IMR-90 (cell line): ENCODE data around the gene CENATAC. TPM values are rescaled to one million over a fixed set of nuclear protein-coding genes. Genes with fewer than 3 reads are reported as not detected.

Experiments
- ATAC-seq: fragments of 200-7000 bp; cut with Tn5 transposase; 2 replicates; pipeline ENCODE4 v1.9.1; 2020; ENCODE audit warnings: low read depth, mild to moderate bottlenecking, moderate library complexity
- BruUV-seq: library from RNA; stranded (reverse); fragments of 400-500 nt; replicated peaks from 2 replicates; lab custom pipeline; 2021; lab: Mats Ljungman, UMichigan
- CTCF ChIA-PET: fragments of 300-600 bp; formaldehyde crosslinking; extraction: SDS; loops from one replicate; lab custom pipeline; 2021; ENCODE audit warnings: antibody characterized with exemption; lab: Yijun Ruan, JAX
- POLR2A ChIA-PET: fragments of 300-600 bp; sonication (Branson Sonifier 250); formaldehyde crosslinking; loops from one replicate; lab custom pipeline; 2022; ENCODE audit warnings: antibody characterized with exemption; ENCODE audit not compliant: unreplicated experiment; lab: Charles Lee
- DNase-seq: peaks from one replicate; pipeline ENCODE4 v3.0.0; 2013
- H2AFZ ChIP-seq: replicated peaks from 2 replicates; pipeline ENCODE3; 2013; ENCODE audit warnings: low read length, mild to moderate bottlenecking; ENCODE audit not compliant: poor library complexity
- H2AK5ac ChIP-seq: 2 replicates; pipeline ENCODE4 v1.6.1; 2013; ENCODE audit warnings: low read depth, low read length, inconsistent platforms
- H2AK9ac ChIP-seq: replicated peaks from 2 replicates; pipeline ENCODE3; 2013; ENCODE audit warnings: mild to moderate bottlenecking, low read depth, low read length, moderate library complexity; ENCODE audit not compliant: poor library complexity
- H2BK120ac ChIP-seq: 2 replicates; pipeline ENCODE4 v1.6.1; 2013; ENCODE audit warnings: low read depth, low read length, inconsistent platforms
- H2BK15ac ChIP-seq: 3 replicates; pipeline ENCODE4 v1.6.1; 2013; ENCODE audit warnings: low read depth, low read length, inconsistent platforms
- H2BK20ac ChIP-seq: 2 replicates; pipeline ENCODE4 v1.6.1; 2013; ENCODE audit warnings: low read depth, mild to moderate bottlenecking, inconsistent platforms, low read length, moderate library complexity
- H2BK5ac ChIP-seq: 2 replicates; pipeline ENCODE4 v1.6.1; 2013; ENCODE audit warnings: mild to moderate bottlenecking, low read depth, low read length, inconsistent platforms; ENCODE audit not compliant: poor library complexity, severe bottlenecking
- H3K14ac ChIP-seq: replicated peaks from 2 replicates; pipeline ENCODE4 v1.6.1; 2013; ENCODE audit warnings: low read depth, low read length, inconsistent platforms
- H3K18ac ChIP-seq: 2 replicates; pipeline ENCODE4 v1.6.1; 2013; ENCODE audit warnings: low read depth, low read length, control low read depth
- H3K23ac ChIP-seq: 2 replicates; pipeline ENCODE4 v1.6.1; 2013; ENCODE audit warnings: low read depth, low read length, inconsistent platforms
- H3K27ac ChIP-seq: 2 replicates; pipeline ENCODE4 v1.5.1; 2013; ENCODE audit warnings: mild to moderate bottlenecking, control low read depth, low read length; ENCODE audit not compliant: insufficient read depth
- H3K27me3 ChIP-seq: 2 replicates; pipeline ENCODE4 v1.6.1; 2013; ENCODE audit warnings: low read length; ENCODE audit not compliant: control insufficient read depth, insufficient read depth
- H3K36me3 ChIP-seq: 2 replicates; pipeline ENCODE4 v1.6.1; 2013; ENCODE audit warnings: low read length, mixed read lengths; ENCODE audit not compliant: control insufficient read depth, insufficient read depth
- H3K4ac ChIP-seq: 2 replicates; pipeline ENCODE4 v1.6.1; 2013; ENCODE audit warnings: low read depth, low read length, inconsistent platforms
- H3K4me1 ChIP-seq: 2 replicates; pipeline ENCODE4 v1.6.1; 2013; ENCODE audit warnings: low read length, mixed read lengths; ENCODE audit not compliant: control insufficient read depth, insufficient read depth
- H3K4me2 ChIP-seq: 2 replicates; pipeline ENCODE4 v1.6.1; 2013; ENCODE audit warnings: low read depth, mild to moderate bottlenecking, control low read depth, low read length, moderate library complexity
- H3K4me3 ChIP-seq: 2 replicates; pipeline ENCODE4 v1.5.1; 2013; ENCODE audit warnings: low read depth, mild to moderate bottlenecking, control low read depth, low read length, moderate library complexity; ENCODE audit not compliant: insufficient read depth
- H3K56ac ChIP-seq: 2 replicates; pipeline ENCODE4 v1.6.1; 2013; ENCODE audit warnings: low read length, inconsistent platforms; ENCODE audit not compliant: insufficient read depth; ENCODE audit errors: extremely low read depth
- H3K79me1 ChIP-seq, 2 experiments: 2 replicates each; pipeline ENCODE4 v1.6.1; 2013; ENCODE audit warnings: low read length in 2 of 2, inconsistent platforms in 1 of 2, low read depth in 1 of 2
- H3K9ac ChIP-seq: 2 replicates; pipeline ENCODE4 v1.6.1; 2013; ENCODE audit warnings: low read depth, low read length, control low read depth
- H3K9me1 ChIP-seq: 2 replicates; pipeline ENCODE4 v1.6.1; 2013; ENCODE audit warnings: low read length, inconsistent platforms; ENCODE audit not compliant: insufficient read depth
- H3K9me3 ChIP-seq: 2 replicates; pipeline ENCODE4 v1.6.1; 2013; ENCODE audit warnings: low read length; ENCODE audit not compliant: control insufficient read depth, insufficient read depth
- H4K20me1 ChIP-seq: 2 replicates; pipeline ENCODE4 v1.6.1; 2013; ENCODE audit warnings: low read length, inconsistent platforms; ENCODE audit not compliant: insufficient read depth
- H4K5ac ChIP-seq: 2 replicates; pipeline ENCODE4 v1.6.1; 2013; ENCODE audit warnings: mild to moderate bottlenecking, low read depth, low read length, control low read depth
- H4K8ac ChIP-seq, 2 experiments: 2 replicates each; pipeline ENCODE4 v1.6.1; 2013; ENCODE audit warnings: low read depth in 2 of 2, low read length in 2 of 2, control low read depth in 1 of 2, inconsistent platforms in 1 of 2
- H4K91ac ChIP-seq: 2 replicates; pipeline ENCODE4 v1.6.1; 2013; ENCODE audit warnings: low read depth, low read length, inconsistent platforms; ENCODE audit not compliant: insufficient read depth
- BHLHE40 ChIP-seq: fragments of 150-350 bp; IDR thresholded peaks from 2 replicates; pipeline ENCODE4 v1.6.1; 2016; ENCODE audit warnings: mild to moderate bottlenecking, low read depth, low read length
- CEBPB ChIP-seq: IDR thresholded peaks from 2 replicates; pipeline ENCODE4 v1.6.1; 2012; ENCODE audit warnings: low read depth, low read length, improper control_type of control experiment
- CHD1 ChIP-seq: IDR thresholded peaks from 2 replicates; pipeline ENCODE4 v1.6.1; 2012; ENCODE audit warnings: low read depth, low read length, improper control_type of control experiment
- CTCF ChIP-seq: conservative IDR thresholded peaks from 2 replicates; pipeline ENCODE4 v1.5.1; 2012; ENCODE audit warnings: mild to moderate bottlenecking, low read depth, low read length, improper control_type of control experiment
- ELK1 ChIP-seq: fragments of 150-350 bp; IDR thresholded peaks from 2 replicates; pipeline ENCODE4 v1.6.1; 2016; ENCODE audit warnings: low read depth, mild to moderate bottlenecking, low read length, moderate library complexity, borderline replicate concordance
- FOS ChIP-seq: fragments of 150-350 bp; IDR thresholded peaks from 2 replicates; pipeline ENCODE4 v1.6.1; 2016; ENCODE audit warnings: low read depth, low read length
- MAFK ChIP-seq: IDR thresholded peaks from 2 replicates; pipeline ENCODE4 v1.6.1; 2012; ENCODE audit warnings: low read depth, low read length, improper control_type of control experiment
- MAZ ChIP-seq: IDR thresholded peaks from 2 replicates; pipeline ENCODE4 v1.6.1; 2012; ENCODE audit warnings: low read depth, mild to moderate bottlenecking, low read length, improper control_type of control experiment, moderate library complexity, borderline replicate concordance
- MXI1 ChIP-seq: IDR thresholded peaks from 2 replicates; pipeline ENCODE4 v1.6.1; 2012; ENCODE audit warnings: low read depth, mild to moderate bottlenecking, low read length, moderate library complexity, borderline replicate concordance
- NFE2L2 ChIP-seq: fragments of 150-350 bp; IDR thresholded peaks from 2 replicates; pipeline ENCODE4 v1.6.1; 2016; ENCODE audit warnings: low read depth, mild to moderate bottlenecking, low read length
- POLR2A ChIP-seq: IDR thresholded peaks from 2 replicates; pipeline ENCODE4 v1.6.1; 2012; ENCODE audit warnings: mild to moderate bottlenecking, low read depth, low read length
- RAD21 ChIP-seq: IDR thresholded peaks from 2 replicates; pipeline ENCODE4 v1.6.1; 2012; ENCODE audit warnings: low read length, improper control_type of control experiment
- RCOR1 ChIP-seq: IDR thresholded peaks from 2 replicates; pipeline ENCODE4 v1.6.1; 2012; ENCODE audit warnings: mild to moderate bottlenecking, low read length, improper control_type of control experiment; ENCODE audit not compliant: insufficient replicate concordance
- RFX5 ChIP-seq: IDR thresholded peaks from 2 replicates; pipeline ENCODE4 v1.8.0; 2012; ENCODE audit warnings: low read depth, mild to moderate bottlenecking, low read length, moderate library complexity
- USF2 ChIP-seq: fragments of 150-350 bp; IDR thresholded peaks from 2 replicates; pipeline ENCODE4 v1.6.1; 2017; ENCODE audit warnings: mild to moderate bottlenecking, antibody characterized with exemption, low read length, low read depth
- WGBS, 2 experiments: methylation state at CpG; one replicate each; pipeline versions ENCODE4 v1.1.5 to v1.1.7; 2013; ENCODE audit warnings: missing lambda C conversion rate in 2 of 2; ENCODE audit not compliant: insufficient read length in 1 of 2; ENCODE audit errors: extremely low coverage in 2 of 2; 5-methylcytosine and 5-hydroxymethylcytosine counted together
- dilution Hi-C: fragments of 300-500 bp; cut with HindIII; formaldehyde crosslinking; loops from one replicate; pipeline ENCODE4 v1.14.3; 2018; ENCODE audit warnings: low sequenced_read_pairs; ENCODE audit not compliant: unreplicated experiment
- in situ Hi-C: fragments of 300-500 bp; cut with MboI; formaldehyde crosslinking; loops from 3 replicates; pipeline ENCODE4 v1.14.3; 2019; ENCODE audit warnings: low sequenced_read_pairs, inconsistent platforms, mixed read lengths
- intact Hi-C: fragments of 100-400 bp; cut with micrococcal nuclease; formaldehyde crosslinking; loops from 2 replicates; pipeline ENCODE4 v1.10.0; 2022
- polyA plus RNA-seq, 3 experiments: library from polyadenylated mRNA; depleted of rRNA; stranded (reverse); fragments of >200 nt; gene quantifications; 2 replicates each; pipeline ENCODE4 v1.2.3, GENCODE V29; 2012; ENCODE audit warnings: low replicate concordance in 1 of 3
- total RNA-seq: library from RNA; depleted of rRNA; stranded (reverse); fragments of >200 nt; gene quantifications from 2 replicates; pipeline ENCODE4 v1.2.3, GENCODE V29; 2012

Gene CENATAC
- total and polyA plus RNA-seq, 2 of the 4 experiments (the other 2 are of a cell fraction): 13.1 to 16.7 TPM

GRCh38 chr11:119029340-119030028 lies 31.5 kb downstream of the CENATAC start:
- Histone ChIP-seq H3K79me1 (peaks cover 6 to 26% of the 10 kb centered on the region in 2 experiments; a peak in 3 of 4 replicates), H2AFZ (peak overlapping the region; percentile 53), H3K4me1 (no peaks in the 10 kb centered on the region), H4K5ac (no peak overlapping the region), H3K4me2 (peak overlapping the region; percentile 76), H4K91ac (no peak overlapping the region), H2BK5ac (no peak overlapping the region), H3K18ac (no peak overlapping the region), H2AK5ac (no peak overlapping the region), H2BK15ac (no peak overlapping the region), H3K9me3 (no peaks in the 10 kb centered on the region), H2BK20ac (no peak overlapping the region), H3K36me3 (peaks cover 12% of the 10 kb centered on the region), H2BK120ac (no peak overlapping the region), H4K8ac (no peak overlapping the region), H3K4me3 (no peak overlapping the region), H3K4ac (no peak overlapping the region; the same call in 1 of the 2 replicates), H3K9me1 (no peaks in the 10 kb centered on the region; the same call in 1 of the 2 replicates), H3K9ac (no peak overlapping the region), H3K56ac (no peak overlapping the region), H2AK9ac (peak overlapping the region; percentile 77), H3K23ac (peak overlapping the region; percentile 51; the same call in 1 of the 2 replicates), H3K27ac (no peak overlapping the region), H3K14ac (peak overlapping the region; percentile 15; the same call in 1 of the 2 replicates), H4K20me1 (no peaks in the 10 kb centered on the region; the same call in 1 of the 2 replicates), H3K27me3 (no peaks in the 10 kb centered on the region)
- dilution Hi-C loops: no loop called here
- in situ Hi-C loops: no loop called here
- ATAC-seq: no peak
- POLR2A ChIA-PET: no interaction called here
- BruUV-seq: no TSS peak
- no peak for DNase-seq
- intact Hi-C loops: no loop called here
- CTCF ChIA-PET: no interaction called here
- WGBS, 2 experiments: 33% methylated on average over 1 of the region's 10 CpGs; no CpG with 5 or more reads in 1 of the 2 experiments
- TF ChIP-seq RCOR1 (no peak), MAFK (no peak), FOS (no peak), MXI1 (no peak), RAD21 (no peak), POLR2A (no peak), USF2 (no peak), CEBPB (no peak), NFE2L2 (no peak), CHD1 (no peak), MAZ (no peak), ELK1 (no peak), CTCF (no peak), BHLHE40 (no peak), RFX5 (no peak)
